K562 (cell line): Measurements from ENCODE around the gene MKRN1. TPM values are rescaled to one million over a fixed set of nuclear protein-coding genes. Genes with fewer than 3 reads are reported as not detected.

ENCODE experiments used
- C11orf30 ChIP-seq: fragments of 450-650 bp; IDR thresholded peaks from 2 replicates; pipeline ENCODE4 v1.6.1; 2016; ENCODE audit warnings: low read depth, mild to moderate bottlenecking
- CHAMP1 ChIP-seq: fragments of 450-650 bp; IDR thresholded peaks from 2 replicates; pipeline ENCODE4 v1.6.1; 2016; ENCODE audit warnings: mild to moderate bottlenecking
- CLOCK ChIP-seq: fragments of 250-450 bp; sonication (Bioruptor Pico); IDR thresholded peaks from 2 replicates; pipeline ENCODE4 v1.4.0; 2020; ENCODE audit warnings: mild to moderate bottlenecking, moderate library complexity, borderline replicate concordance
- ETV6 ChIP-seq, 3 experiments: fragments of 150-350 bp in 1 of 3; sonication (generic) in 1 of 3; formaldehyde crosslinking in 1 of 3; IDR thresholded peaks; 2 replicates each; pipeline versions ENCODE4 v1.6.1 to v1.8.0; 2014 to 2022; ENCODE audit warnings: borderline replicate concordance in 2 of 3, low read depth in 2 of 3, antibody characterized with exemption in 1 of 3, low read length in 1 of 3, mild to moderate bottlenecking in 1 of 3, missing genetic modification reagents in 1 of 3
- EWSR1 ChIP-seq: fragments of 450-650 bp; IDR thresholded peaks from 2 replicates; pipeline ENCODE4 v1.6.1; 2018; ENCODE audit warnings: borderline replicate concordance, mild to moderate bottlenecking, low read depth, moderate library complexity; ENCODE audit not compliant: partially characterized antibody
- IRF2 ChIP-seq: sonication (generic); formaldehyde crosslinking; IDR thresholded peaks from 2 replicates; pipeline ENCODE4 v1.8.1; 2022; ENCODE audit warnings: mild to moderate bottlenecking, missing genetic modification reagents
- MAFG ChIP-seq: fragments of 450-650 bp; conservative IDR thresholded peaks from 2 replicates; pipeline ENCODE4 v1.6.1; 2016; ENCODE audit warnings: missing genetic modification characterization, missing compliant biosample characterization
- MAFK ChIP-seq: IDR thresholded peaks from 2 replicates; pipeline ENCODE4 v1.6.1; 2011; ENCODE audit warnings: low read length, improper control_type of control experiment
- NFE2 ChIP-seq: IDR thresholded peaks from 2 replicates; pipeline ENCODE4 v1.6.1; 2014; ENCODE audit warnings: antibody characterized with exemption, low read depth
- NUFIP1 ChIP-seq: fragments of 450-650 bp; IDR thresholded peaks from 2 replicates; pipeline ENCODE4 v1.6.1; 2018; ENCODE audit not compliant: partially characterized antibody
- PHB ChIP-seq: fragments of 250-450 bp; sonication (Bioruptor Pico); IDR thresholded peaks from 2 replicates; pipeline ENCODE4 v1.5.0; 2021
- POLR2AphosphoS5 ChIP-seq: IDR thresholded peaks from 2 replicates; pipeline ENCODE4 v1.6.1; 2011; ENCODE audit warnings: mild to moderate bottlenecking, low read depth, low read length, moderate library complexity; ENCODE audit not compliant: control insufficient read depth, insufficient read depth
- TRIM24 ChIP-seq, 2 experiments: fragments of 450-650 bp; IDR thresholded peaks; 2 replicates each; pipeline ENCODE4 v1.6.1; 2016
- ZBTB33 ChIP-seq: sonication (generic); formaldehyde crosslinking; IDR thresholded peaks from 2 replicates; pipeline ENCODE4 v1.8.1; 2023; ENCODE audit warnings: mild to moderate bottlenecking, missing genetic modification reagents
- ZNF445 ChIP-seq: fragments of 250-450 bp; sonication (Bioruptor Pico); IDR thresholded peaks from 2 replicates; pipeline ENCODE4 v1.4.0; 2020; ENCODE audit warnings: low read depth, mild to moderate bottlenecking, moderate library complexity
- polyA plus RNA-seq, 8 experiments: library from polyadenylated mRNA; depleted of rRNA in 4 of 8; stranded (reverse) in 5 of 8; unstranded in 3 of 8; fragments of >200 nt; fragmentation: Nextera tagmentation in 2 of 8; fragmentation: Illumina TruSeq in 1 of 8; extraction: Ambion mirVana in 2 of 8; extraction: Trizol in 1 of 8; gene quantifications; 2 replicates each; pipeline versions ENCODE4 v1.2.1 to v1.2.3, GENCODE V29; 2011 to 2014; ENCODE audit warnings: inconsistent platforms in 1 of 8, missing spikeins in 1 of 8
- total RNA-seq, 7 experiments: library from RNA; depleted of rRNA in 6 of 7; stranded (reverse); fragments of >200 nt in 6 of 7; fragmentation: Illumina TruSeq in 2 of 7; extraction: Trizol in 2 of 7; gene quantifications; 2 replicates each; pipeline versions ENCODE4 v1.2.1 to v1.2.3, GENCODE V29; 2011 to 2021; ENCODE audit warnings: low replicate concordance in 1 of 7

The MKRN1 gene
- total and polyA plus RNA-seq, 9 of the 15 experiments (the other 6 are each of a cell fraction or from before 2014, with no cell fraction given) = 30.5 to 90.3 (median 76.0) TPM

GRCh38 chr7:140485500-140486265 lies 6.4 kb upstream of the MKRN1 start (continued):
- TF ChIP-seq ZBTB33 (CRISPR knock-in tag) = peak; percentile 98
- TF ChIP-seq TRIM24 (IDR thresholded peaks at IDR 0.05) = peak in 1 of 2 experiments; percentile 67; a peak in 2 of 4 replicates
- TF ChIP-seq C11orf30 = peak; percentile 95
- no peak for TF ChIP-seq ETV6 (IDR thresholded peaks at IDR 0.05; ENCODE audit: borderline replicate concordance in 1 of 2, low read depth in 2 of 2, low read length in 1 of 2)
- no peak for TF ChIP-seq ETV6 (CRISPR knock-in tag; IDR thresholded peaks at IDR 0.05; ENCODE audit: borderline replicate concordance)
- no peak for TF ChIP-seq NUFIP1
- no peak for TF ChIP-seq CLOCK (CRISPR knock-in tag)
- peak; percentile 83 for TF ChIP-seq NFE2
- no peak for TF ChIP-seq POLR2AphosphoS5
- no peak for TF ChIP-seq ZNF445
- no peak for TF ChIP-seq EWSR1
- TF ChIP-seq CHAMP1 = peak; percentile 46; the same call in 1 of the 2 replicates
- TF ChIP-seq MAFK = peak; percentile 49; the same call in 1 of the 2 replicates
- TF ChIP-seq MAFG = peak; percentile 69
- peak; percentile 18; the same call in 1 of the 2 replicates for TF ChIP-seq PHB (CRISPR knock-in tag)
- TF ChIP-seq IRF2 (CRISPR knock-in tag) = no peak
